ENCODE measurements around the gene AOPEP.

AOPEP gene, protein sequence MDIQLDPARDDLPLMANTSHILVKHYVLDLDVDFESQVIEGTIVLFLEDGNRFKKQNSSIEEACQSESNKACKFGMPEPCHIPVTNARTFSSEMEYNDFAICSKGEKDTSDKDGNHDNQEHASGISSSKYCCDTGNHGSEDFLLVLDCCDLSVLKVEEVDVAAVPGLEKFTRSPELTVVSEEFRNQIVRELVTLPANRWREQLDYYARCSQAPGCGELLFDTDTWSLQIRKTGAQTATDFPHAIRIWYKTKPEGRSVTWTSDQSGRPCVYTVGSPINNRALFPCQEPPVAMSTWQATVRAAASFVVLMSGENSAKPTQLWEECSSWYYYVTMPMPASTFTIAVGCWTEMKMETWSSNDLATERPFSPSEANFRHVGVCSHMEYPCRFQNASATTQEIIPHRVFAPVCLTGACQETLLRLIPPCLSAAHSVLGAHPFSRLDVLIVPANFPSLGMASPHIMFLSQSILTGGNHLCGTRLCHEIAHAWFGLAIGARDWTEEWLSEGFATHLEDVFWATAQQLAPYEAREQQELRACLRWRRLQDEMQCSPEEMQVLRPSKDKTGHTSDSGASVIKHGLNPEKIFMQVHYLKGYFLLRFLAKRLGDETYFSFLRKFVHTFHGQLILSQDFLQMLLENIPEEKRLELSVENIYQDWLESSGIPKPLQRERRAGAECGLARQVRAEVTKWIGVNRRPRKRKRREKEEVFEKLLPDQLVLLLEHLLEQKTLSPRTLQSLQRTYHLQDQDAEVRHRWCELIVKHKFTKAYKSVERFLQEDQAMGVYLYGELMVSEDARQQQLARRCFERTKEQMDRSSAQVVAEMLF

DNA sequence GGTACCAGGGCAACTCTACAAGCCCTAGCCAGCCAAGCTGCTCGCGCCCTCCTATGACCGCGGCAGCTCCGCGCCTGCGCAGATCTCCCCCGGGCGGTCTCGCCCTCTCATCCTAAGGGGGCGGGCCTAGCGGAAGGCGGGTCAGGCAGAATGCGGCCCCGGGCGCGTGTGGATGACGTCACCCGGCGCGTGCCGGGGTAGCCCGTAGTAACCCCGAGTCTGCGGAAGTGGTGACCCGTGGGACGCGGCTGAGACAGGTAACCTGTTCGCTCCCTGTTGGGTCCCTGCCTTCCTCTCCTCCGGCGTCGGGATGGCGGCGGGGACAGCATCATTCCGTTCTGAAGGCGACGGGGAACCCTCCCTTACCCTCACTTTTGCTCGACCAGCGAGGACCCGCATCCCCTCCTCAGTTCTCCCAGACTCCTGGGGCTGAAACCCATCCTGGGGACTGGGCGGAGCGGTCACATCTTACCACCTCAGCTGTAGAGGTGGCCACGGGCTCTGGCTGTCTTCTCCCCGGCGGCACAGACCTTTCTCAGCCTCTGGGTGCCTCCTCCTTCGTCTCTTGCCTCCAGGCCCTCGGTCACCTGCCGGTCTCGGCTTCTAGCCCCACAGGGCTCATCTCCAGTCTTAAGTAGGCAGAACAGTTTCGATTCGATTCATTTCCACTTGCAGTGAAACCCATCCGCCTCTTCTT, at the start of gene AOPEP:
Gene AOPEP, plus strand, starts transcription at position 205 of the 697 bp plus-strand sequence. CDS start 33,085 bp downstream, outside the sequence.
- peak; percentile 93 for DNase-seq

DNA sequence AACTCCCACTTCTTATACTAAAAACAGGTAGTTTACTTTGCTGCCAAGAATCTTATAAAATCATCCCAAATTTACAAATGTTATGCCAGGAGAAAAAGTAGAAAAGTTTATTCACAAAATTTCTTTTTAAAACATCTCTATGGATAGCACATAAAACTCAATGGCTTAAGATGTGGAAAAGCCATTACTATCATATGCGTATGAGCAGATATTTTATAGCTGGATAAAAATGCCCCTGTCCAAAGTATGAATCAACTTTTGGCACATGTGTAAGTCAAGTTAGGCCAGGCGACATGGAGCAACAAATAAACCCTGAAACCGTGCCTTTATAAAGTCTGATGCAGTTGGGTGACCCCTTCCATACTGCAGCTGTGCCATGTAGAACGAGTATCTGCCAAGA, 48.6 kb upstream of the AOPEP start:
- DNase-seq: no peak

DNA sequence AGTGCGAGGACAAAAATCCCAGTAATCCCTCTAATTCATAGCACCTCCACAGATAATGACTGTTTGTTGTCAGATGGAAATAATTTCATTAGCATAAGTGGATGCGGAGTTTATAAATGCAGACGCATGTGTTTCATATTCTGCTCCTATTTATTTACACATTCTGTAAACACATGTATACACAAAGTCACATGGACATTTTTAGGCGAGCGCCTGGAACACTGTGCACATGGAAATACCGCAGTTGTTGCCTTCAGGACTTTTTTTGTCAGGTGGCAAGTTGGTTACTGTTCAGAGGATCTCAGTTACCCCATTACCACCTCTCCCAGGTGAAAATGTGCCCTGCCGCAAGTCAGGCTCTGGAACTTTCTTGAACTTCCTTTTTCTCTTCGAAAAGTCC, 46.9 kb upstream of the AOPEP start:
- DNase-seq: no peak

DNA sequence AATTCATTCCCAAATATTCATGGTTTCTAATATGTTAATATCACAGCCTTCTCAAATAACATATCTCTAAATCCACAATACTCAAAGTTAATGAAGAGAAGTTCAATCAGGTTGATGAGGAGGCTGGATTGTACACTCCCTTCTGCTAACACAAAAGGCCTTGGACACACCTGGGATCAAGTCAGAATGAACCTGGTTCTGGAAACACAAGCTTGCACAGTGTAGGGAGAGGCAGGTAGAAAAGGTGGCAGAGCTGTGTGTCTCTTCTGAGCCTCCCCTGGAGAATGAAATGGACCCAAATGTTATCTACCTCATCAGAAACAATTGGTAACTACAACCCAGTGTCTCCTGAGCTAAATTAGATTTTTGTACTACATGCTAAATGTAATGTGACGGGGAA, 46.5 kb upstream of the AOPEP start:
- DNase-seq: no peak

DNA sequence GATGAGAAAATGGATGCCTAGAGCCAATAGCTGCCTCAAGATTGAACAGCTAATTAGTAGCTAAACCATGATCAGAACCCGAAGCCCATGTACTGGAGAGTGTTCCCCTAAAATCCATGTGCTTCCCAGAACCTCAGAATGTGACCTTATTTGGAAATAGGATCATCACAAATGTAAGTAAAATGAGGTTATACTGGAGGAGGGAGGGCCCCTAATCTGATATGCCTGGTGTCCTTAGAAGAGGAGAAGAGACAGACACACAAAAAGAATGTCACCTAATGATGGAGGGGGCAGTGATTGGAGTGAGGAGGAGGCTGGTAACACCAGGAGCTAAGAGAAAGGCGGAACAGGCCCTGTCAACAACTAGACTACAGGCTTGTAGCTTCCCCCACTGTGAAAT, 45.9 kb upstream of the AOPEP start:
- no peak for DNase-seq

DNA sequence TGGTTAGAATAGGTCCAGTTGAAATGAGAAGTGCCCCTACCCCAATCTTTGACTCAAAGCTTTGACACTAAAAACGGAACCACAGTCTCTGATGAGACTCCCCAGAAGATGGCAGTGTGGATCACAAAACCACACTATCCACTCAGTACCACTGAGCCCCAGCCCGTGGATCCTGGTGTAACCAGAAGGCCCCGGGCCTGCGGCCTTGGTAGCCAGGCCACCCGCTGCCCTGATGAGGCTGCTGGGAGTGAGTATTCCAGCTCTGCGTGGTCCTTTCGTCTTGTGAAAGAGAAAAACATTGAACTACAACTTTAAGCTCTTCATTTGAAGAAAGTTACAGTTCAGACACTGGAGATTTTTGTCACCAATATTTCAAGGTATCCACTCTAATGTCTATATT, 45.0 kb upstream of the AOPEP start:
- DNase-seq: peak; percentile 40

DNA sequence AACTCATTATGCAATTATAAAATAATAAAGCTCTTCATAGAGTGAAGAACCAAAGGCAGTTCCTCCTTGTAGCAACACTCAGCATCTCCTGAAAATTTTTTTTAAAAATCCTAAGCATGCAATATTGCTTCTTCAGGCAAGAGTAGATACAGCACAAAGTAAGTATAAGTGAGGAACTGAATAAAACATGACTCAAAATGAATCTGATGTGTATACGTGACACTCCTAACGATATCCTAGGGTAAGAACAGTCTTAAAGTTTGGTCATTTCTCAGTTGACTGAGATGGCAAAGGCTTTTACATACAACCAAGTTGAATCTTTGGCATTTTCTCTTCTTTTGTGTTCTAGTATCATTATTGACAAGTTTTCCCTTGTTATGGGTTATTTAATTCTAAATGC, 41.1 kb upstream of the AOPEP start:
- no peak for DNase-seq

DNA sequence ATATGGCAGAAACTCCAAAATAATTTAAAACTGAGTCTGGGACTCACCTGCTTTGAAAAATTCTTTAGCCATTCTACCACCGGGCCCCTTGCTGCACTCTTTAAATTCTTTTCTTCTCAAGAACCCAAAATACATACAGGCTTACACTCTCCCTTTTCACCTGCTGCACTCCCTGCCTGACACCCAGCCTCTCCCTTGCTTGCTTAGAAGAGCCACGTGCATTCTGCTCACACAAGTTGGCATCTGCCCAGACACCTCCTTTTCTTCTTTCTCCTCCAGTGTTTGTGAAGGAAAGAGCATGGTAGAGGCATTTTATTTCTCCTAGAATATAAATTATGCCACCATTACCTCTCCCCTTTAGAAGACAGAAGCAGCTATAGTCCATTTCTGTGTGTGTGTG, 39.0 kb upstream of the AOPEP start:
- DNase-seq: peak; percentile 24

DNA sequence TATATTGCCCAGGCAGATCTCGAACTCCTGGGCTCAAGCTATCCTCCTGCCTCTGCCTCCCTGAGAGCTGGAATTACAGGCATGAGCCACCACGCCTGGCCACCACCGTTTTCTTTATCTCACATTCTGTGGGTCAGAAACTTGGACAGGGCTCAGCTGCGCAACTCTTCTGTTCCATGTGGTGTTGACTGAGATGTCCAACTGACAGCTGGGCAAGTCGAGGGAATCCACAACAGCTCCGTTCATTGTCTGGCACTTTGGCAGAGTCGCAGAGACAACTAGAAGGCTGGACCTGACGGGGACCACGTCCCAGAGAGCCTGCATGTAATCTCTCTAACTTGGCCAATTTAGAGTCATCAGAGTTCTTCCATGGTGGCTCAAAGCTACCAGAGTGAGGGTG, 36.2 kb upstream of the AOPEP start:
- DNase-seq: no peak

DNA sequence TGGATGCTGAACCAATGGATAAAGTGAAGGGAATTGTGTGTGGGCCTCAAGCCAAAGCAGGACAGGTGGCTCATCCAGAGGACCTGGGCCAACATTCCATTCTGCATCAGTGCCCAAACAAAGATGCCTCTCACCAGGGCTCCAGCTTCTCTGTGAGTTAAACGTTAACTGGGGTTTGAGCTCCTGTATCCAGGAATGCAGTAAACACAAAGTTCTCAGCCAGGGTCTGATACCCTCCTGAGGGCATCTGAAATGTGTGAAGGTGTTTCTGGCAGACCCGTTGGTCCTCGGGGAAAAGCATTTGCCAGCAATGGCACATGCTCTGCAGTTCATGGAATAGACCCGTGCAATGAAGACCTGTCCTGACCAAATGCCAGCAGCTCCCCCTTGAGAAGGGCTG, 33.9 kb upstream of the AOPEP start:
- peak; percentile 61 for DNase-seq

DNA sequence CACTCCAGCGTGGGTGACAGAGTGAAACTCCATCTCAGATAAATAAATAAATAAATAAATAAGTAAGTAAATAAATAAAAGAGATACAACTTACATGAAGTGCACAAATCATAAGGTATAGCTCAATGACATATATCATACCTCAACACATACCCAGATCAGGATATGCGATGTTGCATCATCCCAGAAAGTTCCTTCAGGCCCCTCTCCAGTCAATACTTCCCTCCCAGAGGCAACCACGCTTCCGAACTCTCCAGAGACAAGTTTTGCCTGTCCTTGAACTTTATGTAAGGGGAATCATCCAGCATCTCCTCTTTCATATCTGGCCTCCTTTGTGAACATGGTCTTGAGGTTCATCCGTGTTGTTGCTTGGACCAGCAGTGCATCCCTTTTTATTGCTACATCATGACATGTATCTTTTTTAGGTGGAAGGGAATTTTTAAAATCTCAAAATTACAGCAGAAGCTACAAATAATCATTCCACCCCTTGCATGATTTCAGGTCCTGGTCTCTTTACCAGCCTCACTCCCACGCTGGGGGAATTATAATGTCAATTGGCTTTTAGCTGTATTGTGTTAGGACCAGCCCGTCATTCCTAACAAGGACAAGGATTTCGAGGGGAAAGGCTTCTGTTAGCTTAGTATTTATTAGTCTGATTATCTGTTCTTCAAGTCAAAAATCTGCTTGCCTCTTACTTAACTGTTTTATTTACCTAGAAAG, 32.9 kb upstream of the AOPEP start:
- DNase-seq: no peak

DNA sequence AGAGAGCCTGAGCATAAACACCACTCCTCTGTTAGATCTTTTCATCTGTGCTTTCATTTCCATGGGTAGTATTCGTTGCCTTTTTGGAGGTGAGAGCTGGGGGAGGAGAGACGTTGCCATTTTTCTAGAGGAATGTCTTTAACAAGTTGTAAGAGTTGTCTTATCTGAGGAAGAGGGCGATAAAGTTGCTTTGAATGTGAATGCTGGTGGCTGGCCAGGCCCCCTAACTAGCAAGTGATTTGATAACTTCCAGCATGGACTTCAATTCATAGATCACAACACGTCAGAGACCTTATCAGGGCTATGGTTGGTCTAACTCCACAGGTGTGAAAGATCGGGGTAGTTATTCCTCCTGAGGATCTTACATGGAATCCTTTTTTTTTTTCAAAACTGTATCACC, 30.0 kb upstream of the AOPEP start:
- DNase-seq: no peak

DNA sequence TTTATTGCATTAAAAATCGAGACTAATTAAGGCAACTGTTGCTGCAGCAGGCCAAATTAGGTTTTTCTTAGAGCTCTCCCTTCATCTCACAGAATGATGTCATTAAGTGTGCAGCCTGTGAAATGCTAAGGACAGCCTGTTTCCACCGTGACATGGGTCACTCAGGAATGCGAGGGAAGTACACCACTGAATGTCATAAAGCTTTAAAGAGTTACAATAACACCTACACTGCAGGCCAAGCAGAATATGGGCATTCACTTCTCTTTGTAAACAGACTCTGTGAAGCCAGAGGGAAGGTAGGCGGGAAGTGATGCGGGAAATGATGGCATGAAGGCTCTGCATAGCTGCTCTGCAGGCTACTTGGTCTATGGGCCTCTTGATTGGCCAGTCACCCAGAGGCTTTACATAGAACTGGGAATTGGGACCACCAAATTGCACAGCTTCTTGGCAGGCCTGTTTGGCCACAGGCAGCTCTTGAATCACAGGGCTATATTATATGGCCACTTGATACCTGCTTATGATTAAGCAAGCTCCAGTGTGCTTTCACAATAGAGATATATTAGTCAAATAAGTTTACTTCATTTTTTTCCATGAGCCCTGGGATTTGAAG, 28.4 kb upstream of the AOPEP start:
- no peak for DNase-seq

DNA sequence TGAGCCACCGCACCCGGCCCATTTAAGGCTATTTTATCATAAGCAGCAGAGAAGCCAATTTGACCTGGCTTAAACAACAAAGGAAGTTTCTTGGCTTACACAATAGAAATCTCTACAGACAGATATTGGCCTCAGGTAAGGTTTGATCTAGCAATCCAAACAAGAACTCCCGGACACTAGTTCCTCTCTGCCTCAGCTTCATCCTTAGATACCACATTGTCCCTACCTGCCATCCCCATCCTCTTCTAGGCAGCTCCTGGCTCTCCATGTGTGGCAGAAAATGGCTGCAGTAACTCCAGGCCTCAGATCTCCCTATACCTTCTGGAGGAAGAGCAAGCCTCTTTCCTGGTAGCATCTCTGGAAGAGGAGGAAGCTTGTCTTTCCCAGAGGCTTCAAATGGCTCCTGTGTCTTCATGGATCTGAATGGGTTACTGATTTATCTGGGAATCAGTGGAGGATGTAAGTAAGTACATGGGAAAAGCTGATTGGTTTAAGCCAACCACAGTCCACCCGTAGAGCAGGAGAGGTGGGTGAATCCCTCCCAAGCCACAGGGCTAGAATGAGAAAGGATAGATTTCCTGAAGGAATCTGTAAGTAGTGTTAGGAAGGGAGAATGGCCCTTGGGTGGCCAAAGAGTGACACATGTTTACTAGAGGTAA, 26.7 kb upstream of the AOPEP start:
- no peak for DNase-seq

DNA sequence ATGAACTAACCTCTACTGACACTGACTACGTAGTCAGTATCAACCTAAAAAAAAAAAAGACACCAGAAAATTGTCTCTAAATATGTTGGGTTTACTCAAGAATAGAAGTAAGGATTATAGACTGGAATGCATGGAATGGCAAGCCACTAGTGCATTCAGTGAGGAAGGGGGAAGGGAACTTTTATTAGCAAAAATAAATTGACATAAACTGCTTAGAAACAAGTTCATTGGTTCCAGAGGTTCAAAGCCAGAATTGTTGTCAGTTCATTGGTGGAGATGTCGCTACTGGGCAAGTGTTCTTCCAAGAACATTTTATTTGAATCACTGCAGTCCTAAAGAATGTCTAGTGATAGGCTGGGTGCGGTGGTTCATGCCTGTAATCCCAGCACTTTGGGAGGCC, 26.1 kb upstream of the AOPEP start:
- DNase-seq: no peak

DNA sequence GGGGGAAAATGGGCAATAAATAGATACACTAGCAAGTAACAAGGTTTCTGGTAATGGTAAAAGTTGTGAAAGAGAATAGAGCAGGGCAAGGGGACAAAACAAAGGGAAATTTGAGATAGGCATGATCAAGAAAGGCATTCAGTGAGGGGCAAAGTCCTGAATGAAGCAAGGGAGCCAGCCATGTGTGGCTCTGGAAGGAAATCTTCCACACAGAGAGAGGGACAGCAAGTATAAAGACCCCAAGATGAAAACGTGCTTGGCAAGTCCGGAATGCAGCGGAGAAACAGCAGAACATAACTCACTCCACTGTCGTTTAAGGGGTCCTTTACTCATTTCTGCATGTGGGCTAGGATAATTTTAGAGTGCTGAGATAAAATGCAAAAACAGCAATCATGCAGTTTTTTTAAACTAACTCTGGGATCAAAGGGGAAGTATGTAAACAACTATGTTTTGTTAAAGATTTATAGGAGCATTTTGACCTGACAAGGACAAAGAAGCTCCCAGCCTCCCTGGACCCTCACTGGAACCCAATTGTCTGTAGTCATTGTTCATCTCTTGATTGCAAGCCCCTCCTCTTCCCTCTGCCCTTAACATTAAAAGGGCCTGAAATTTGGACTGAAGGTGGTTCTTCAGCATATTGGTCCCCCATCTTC, 22.9 kb upstream of the AOPEP start:
- DNase-seq: no peak

DNA sequence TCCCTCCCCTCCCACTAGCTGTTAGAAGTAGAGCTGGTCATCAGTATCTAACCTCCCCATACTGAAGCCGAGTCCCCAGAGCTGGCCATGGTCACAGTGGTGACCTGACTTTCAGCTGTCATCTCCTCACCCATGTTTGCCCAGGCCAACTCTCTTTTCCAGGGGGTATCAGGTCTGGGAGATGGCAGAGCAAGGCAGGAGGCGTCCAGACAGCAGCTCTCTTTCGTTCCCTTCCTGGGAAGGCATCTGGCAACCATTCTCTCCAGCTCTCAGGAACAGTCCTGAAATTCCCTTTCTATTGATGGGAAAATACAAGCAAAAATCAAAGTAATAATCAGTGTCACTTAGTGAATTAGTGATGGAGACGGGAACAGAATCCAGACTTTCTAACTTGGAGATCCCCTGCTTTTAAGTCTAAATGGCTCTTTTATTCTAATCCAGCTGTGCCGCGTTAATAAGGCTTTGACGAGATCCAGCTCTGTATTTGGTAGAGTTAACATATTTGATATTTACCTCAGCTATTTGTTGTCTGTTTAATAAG, 21.3 kb upstream of the AOPEP start:
- DNase-seq: no peak

DNA sequence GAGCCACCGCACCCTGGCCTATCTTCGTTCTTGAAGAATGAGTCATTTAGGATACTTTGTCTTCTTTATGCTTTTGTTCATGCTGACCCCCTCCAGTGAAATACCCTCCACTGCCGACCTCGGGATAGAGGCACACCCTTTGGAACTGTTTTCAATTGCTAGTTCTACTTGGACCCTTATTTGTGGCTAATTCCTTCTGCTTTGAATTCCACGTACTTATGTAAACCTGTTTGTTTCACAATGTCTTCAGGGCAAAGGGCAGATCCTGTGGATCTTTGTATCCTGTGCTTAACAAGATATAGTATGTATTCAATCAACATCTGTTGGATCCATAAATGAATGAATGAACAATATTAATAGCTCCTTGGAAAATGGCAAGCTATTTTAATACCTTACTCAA, 19.6 kb upstream of the AOPEP start:
- DNase-seq: no peak

DNA sequence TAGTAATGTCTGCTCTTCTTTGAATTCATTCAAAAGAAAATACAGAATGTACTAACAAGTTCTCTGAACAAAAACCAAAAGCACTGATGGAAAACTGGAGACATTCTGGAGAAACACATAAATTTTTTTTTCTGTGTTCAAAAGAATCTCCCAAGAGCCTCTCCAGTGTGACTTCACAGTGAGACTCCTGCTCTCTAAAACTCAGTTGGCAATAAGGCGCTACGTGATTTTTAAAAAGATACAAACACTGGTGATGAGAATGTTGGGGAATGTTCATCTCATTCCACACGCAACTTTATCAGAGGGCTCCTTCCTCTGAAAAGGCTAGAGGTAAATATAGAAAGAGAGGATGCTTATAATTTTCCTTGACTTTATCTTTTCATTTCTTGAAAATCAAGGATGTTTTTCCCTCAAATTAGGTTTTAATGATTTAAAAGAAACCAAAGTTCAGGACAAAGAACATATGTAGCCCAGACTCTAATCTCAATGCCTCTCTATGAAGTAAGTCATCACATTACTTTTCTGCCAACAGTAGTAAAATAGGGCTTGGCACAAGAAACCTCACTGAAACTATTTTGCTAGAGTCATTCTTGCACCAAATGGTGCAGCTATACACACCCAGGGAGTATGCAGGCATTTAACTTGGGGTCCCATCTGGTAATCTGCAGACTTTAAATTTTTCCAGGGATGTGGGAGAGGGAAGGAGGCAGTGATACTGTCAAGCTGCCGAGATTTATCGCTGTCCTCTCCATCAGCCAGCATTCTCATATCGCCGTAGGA, 12.9 kb upstream of the AOPEP start:
- DNase-seq: no peak

DNA sequence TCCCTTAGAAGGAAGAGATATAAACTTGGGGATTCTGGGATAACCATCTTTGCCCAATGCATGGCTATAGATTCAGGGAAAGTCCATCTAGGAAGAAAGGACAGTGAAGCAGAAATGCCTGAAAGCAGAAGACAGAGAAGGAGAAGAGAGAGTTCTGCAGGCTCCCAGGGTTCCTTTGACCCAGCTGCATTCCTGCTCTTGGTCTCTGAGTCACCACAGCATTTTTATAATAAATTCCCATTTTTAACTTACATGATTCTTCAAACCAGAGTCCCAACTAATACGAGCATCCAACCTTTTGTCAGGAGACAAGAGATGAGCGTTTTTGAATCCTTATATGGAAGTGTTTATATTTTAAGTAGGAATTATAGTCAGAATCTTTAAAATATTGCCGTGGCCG, 12.0 kb upstream of the AOPEP start:
- no peak for DNase-seq
